PC-3 (cell line): Measurements from ENCODE around the gene PTRH2.

Source experiments
- CTCF ChIP-seq: fragments of 300-600 bp; sonication (generic); conservative IDR thresholded peaks from 2 replicates; pipeline ENCODE4 v1.5.1; 2017; ENCODE audit warnings: antibody characterized with exemption, low read depth, mild to moderate bottlenecking, low read length
- EZH2 ChIP-seq: fragments of 300-600 bp; sonication (generic); IDR thresholded peaks from one replicate; pipeline ENCODE4 v1.6.1; 2017; ENCODE audit warnings: antibody characterized with exemption, mild to moderate bottlenecking, low read length; ENCODE audit not compliant: unreplicated experiment
- EZH2phosphoT487 ChIP-seq: fragments of 300-600 bp; sonication (generic); IDR thresholded peaks from 2 replicates; pipeline ENCODE4 v1.6.1; 2018; ENCODE audit warnings: mild to moderate bottlenecking, antibody characterized with exemption, low read length, borderline replicate concordance

GRCh38 chr17:59727817-59728533, 20.7 kb upstream of the PTRH2 start:
- TF ChIP-seq CTCF (no peak), EZH2phosphoT487 (no peak), EZH2 (no peak)
